PC-3 (cell line): Measurements from ENCODE around the gene KIAA1549. TPM values are rescaled to one million over a fixed set of nuclear protein-coding genes. Genes with fewer than 3 reads are reported as not detected.

Source experiments
- ATAC-seq: fragments of 200-7000 bp; cut with Tn5 transposase; 2 replicates; pipeline ENCODE4 v1.9.1; 2020; ENCODE audit warnings: mild to moderate bottlenecking, moderate library complexity
- BruUV-seq: library from RNA; stranded (reverse); fragments of 400-500 nt; replicated peaks from 2 replicates; lab custom pipeline; 2021; lab: Mats Ljungman, UMichigan
- CTCF ChIA-PET: fragments of 300-600 bp; sonication (Branson Sonifier 250); formaldehyde crosslinking; loops from one replicate; lab custom pipeline; 2022; ENCODE audit warnings: antibody characterized with exemption; lab: Charles Lee
- POLR2A ChIA-PET: fragments of 300-600 bp; sonication (Branson Sonifier 250); formaldehyde crosslinking; loops from one replicate; lab custom pipeline; 2022; ENCODE audit warnings: antibody characterized with exemption; ENCODE audit not compliant: unreplicated experiment; lab: Charles Lee
- DNase-seq: peaks from one replicate; pipeline ENCODE4 v3.0.0-alpha.2; 2015
- H2AFZ ChIP-seq: fragments of 300-600 bp; sonication (generic); 2 replicates; pipeline ENCODE4 v1.6.0; 2016; ENCODE audit warnings: antibody characterized with exemption, low read length
- H3F3A ChIP-seq: fragments of 300-600 bp; sonication (generic); one replicate; pipeline ENCODE4 v1.6.0; 2017; ENCODE audit warnings: antibody characterized with exemption, low read length, control low read depth, mild to moderate bottlenecking; ENCODE audit not compliant: unreplicated experiment
- H3K27ac ChIP-seq: fragments of 300-600 bp; sonication (generic); 2 replicates; pipeline ENCODE4 v1.5.1; 2016; ENCODE audit warnings: mild to moderate bottlenecking, low read length
- H3K27me3 ChIP-seq: fragments of 300-600 bp; sonication (generic); 2 replicates; pipeline ENCODE4 v1.6.1; 2016; ENCODE audit warnings: low read length, mixed read lengths
- H3K36me3 ChIP-seq: fragments of 300-600 bp; sonication (generic); 2 replicates; pipeline ENCODE4 v1.6.1; 2016; ENCODE audit warnings: low read depth, mixed run types, low read length, mixed read lengths
- H3K4me1 ChIP-seq: fragments of 300-600 bp; sonication (generic); 2 replicates; pipeline ENCODE4 v1.5.1; 2016; ENCODE audit warnings: low read length; ENCODE audit not compliant: insufficient read depth
- H3K4me2 ChIP-seq: fragments of 300-600 bp; sonication (generic); 2 replicates; pipeline ENCODE4 v1.6.0; 2016; ENCODE audit warnings: low read length
- H3K4me3 ChIP-seq: fragments of 300-600 bp; sonication (generic); 2 replicates; pipeline ENCODE4 v1.5.1; 2016; ENCODE audit warnings: mild to moderate bottlenecking, low read length, mixed read lengths
- H3K79me2 ChIP-seq: fragments of 300-600 bp; sonication (generic); 2 replicates; pipeline ENCODE4 v1.6.1; 2017; ENCODE audit warnings: low read length, mixed read lengths
- H3K9ac ChIP-seq: fragments of 300-600 bp; sonication (generic); 2 replicates; pipeline ENCODE4 v1.6.0; 2016; ENCODE audit warnings: mild to moderate bottlenecking, low read length
- H3K9me2 ChIP-seq: fragments of 300-600 bp; sonication (generic); replicated peaks from 2 replicates; pipeline ENCODE4 v1.6.1; 2016; ENCODE audit warnings: mixed run types, low read length, mixed read lengths
- H3K9me3 ChIP-seq: fragments of 300-600 bp; sonication (generic); 2 replicates; pipeline ENCODE4 v1.6.1; 2016; ENCODE audit warnings: low read length, mixed read lengths
- H4K20me1 ChIP-seq: fragments of 300-600 bp; sonication (generic); 2 replicates; pipeline ENCODE4 v1.6.1; 2016; ENCODE audit warnings: low read length, mixed read lengths
- EZH2 ChIP-seq: fragments of 300-600 bp; sonication (generic); IDR thresholded peaks from one replicate; pipeline ENCODE4 v1.6.1; 2017; ENCODE audit warnings: antibody characterized with exemption, mild to moderate bottlenecking, low read length; ENCODE audit not compliant: unreplicated experiment
- EZH2phosphoT487 ChIP-seq: fragments of 300-600 bp; sonication (generic); IDR thresholded peaks from 2 replicates; pipeline ENCODE4 v1.6.1; 2018; ENCODE audit warnings: mild to moderate bottlenecking, antibody characterized with exemption, low read length, borderline replicate concordance
- intact Hi-C: fragments of 100-400 bp; cut with micrococcal nuclease; formaldehyde crosslinking; loops from 2 replicates; pipeline ENCODE4 v1.9.0; 2023
- total RNA-seq: library from RNA; depleted of rRNA; stranded (reverse); fragments of >200 nt; gene quantifications from 2 replicates; pipeline ENCODE4 v1.2.3, GENCODE V29; 2014
- TF ChIP-seq, protein P1 (sequence below): fragments of 300-600 bp; sonication (generic); conservative IDR thresholded peaks from 2 replicates; pipeline ENCODE4 v1.5.1; 2017; ENCODE audit warnings: antibody characterized with exemption, low read depth, mild to moderate bottlenecking, low read length

KIAA1549 gene
- total RNA-seq, 1 experiment from 2014 or later = 8.2 TPM

GRCh38 chr7:138848056-138848980 is 132.9 kb downstream of the KIAA1549 start:
- no peak for DNase-seq
- no peak overlapping the region for H3K4me2 ChIP-seq
- no peaks in the 10 kb centered on the region for H3K27me3 ChIP-seq
- H3K9me3 ChIP-seq = no peaks in the 10 kb centered on the region
- H3K4me1 ChIP-seq = no peaks in the 10 kb centered on the region
- ChIA-PET POLR2A (no interaction called here), CTCF (no interaction called here)
- no peak overlapping the region for H3K27ac ChIP-seq
- H3K79me2 ChIP-seq = no peaks in the 10 kb centered on the region
- H3K9ac ChIP-seq = no peak overlapping the region
- H4K20me1 ChIP-seq = no peaks in the 10 kb centered on the region
- no peaks in the 10 kb centered on the region for H3K9me2 ChIP-seq
- no peak overlapping the region for H2AFZ ChIP-seq
- H3F3A ChIP-seq = no peaks in the 10 kb centered on the region
- no peak for TF ChIP-seq EZH2
- TF ChIP-seq, protein P1, sequence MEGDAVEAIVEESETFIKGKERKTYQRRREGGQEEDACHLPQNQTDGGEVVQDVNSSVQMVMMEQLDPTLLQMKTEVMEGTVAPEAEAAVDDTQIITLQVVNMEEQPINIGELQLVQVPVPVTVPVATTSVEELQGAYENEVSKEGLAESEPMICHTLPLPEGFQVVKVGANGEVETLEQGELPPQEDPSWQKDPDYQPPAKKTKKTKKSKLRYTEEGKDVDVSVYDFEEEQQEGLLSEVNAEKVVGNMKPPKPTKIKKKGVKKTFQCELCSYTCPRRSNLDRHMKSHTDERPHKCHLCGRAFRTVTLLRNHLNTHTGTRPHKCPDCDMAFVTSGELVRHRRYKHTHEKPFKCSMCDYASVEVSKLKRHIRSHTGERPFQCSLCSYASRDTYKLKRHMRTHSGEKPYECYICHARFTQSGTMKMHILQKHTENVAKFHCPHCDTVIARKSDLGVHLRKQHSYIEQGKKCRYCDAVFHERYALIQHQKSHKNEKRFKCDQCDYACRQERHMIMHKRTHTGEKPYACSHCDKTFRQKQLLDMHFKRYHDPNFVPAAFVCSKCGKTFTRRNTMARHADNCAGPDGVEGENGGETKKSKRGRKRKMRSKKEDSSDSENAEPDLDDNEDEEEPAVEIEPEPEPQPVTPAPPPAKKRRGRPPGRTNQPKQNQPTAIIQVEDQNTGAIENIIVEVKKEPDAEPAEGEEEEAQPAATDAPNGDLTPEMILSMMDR = no peak
- intact Hi-C loops = no loop called here
- H3K36me3 ChIP-seq = peaks cover 26% of the 10 kb centered on the region
- BruUV-seq = no TSS peak
- ATAC-seq = no peak
- H3K4me3 ChIP-seq = no peak overlapping the region

GRCh38 chr7:138845711-138846110 is 135.5 kb downstream of the KIAA1549 start:
- no peaks in the 10 kb centered on the region for H3K4me1 ChIP-seq
- no peaks in the 10 kb centered on the region for H3K27me3 ChIP-seq
- no peak for ATAC-seq
- H3K4me3 ChIP-seq = no peak overlapping the region
- POLR2A ChIA-PET = interaction anchor here (0.6 kb wide), 1 partner anchor 8 kb away, joined by 3 read pairs; no protein-coding TSS in a partner anchor
- no peaks in the 10 kb centered on the region for H3F3A ChIP-seq
- H3K27ac ChIP-seq = no peak overlapping the region
- H3K9me3 ChIP-seq = no peaks in the 10 kb centered on the region
- no peak overlapping the region for H3K4me2 ChIP-seq
- H3K9ac ChIP-seq = no peak overlapping the region
- H3K79me2 ChIP-seq = no peaks in the 10 kb centered on the region
- no TSS peak for BruUV-seq
- H2AFZ ChIP-seq = no peak overlapping the region
- no peak for DNase-seq
- CTCF ChIA-PET = no interaction called here
- no peaks in the 10 kb centered on the region for H4K20me1 ChIP-seq
- intact Hi-C loops = no loop called here
- TF ChIP-seq EZH2 = no peak
- no peaks in the 10 kb centered on the region for H3K9me2 ChIP-seq
- H3K36me3 ChIP-seq = peaks cover 15% of the 10 kb centered on the region

DNA sequence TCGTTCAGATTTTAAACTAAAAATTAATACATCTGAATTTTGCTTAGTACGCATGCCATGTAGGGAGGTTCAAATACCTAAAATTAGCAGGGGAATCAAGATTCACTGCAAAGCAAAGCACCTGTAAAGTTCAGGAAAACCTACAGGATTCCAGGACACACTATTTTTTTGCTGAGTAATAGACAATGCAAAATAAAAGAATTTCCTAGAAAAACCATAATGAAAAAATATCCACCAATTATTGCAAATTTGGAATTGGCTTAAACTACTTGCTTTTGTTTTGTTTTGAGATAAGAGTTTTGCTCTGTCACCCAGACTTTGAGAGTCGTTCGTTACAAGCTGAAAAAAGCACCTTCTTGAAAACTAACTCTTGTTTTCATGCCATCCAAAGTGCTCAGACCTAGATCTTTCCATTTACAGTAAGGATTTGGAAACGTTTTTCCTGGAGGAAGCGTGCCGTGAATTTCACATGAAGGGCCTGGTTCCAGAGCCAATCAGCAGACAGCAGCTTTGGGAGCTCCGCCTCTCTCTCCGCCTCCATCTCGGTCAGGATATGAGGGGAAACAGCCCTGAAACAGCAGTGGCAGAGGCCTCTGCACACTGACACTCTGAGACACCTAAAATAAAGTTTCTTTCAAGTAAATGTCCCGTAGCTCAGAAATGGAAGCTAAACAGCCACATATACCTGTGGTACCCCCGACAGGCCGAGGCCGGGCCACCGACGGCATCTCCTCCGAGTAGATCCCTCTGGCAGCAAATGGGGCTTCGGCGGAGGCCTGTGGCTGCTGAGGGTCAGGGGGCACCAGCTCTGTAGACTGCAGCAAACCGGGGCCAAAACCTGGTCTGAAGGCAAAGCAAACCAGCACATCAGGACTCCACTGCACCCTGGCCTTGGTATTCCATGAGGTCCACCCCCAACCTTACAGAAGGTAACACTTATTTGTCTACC is 137.3 kb downstream of the KIAA1549 start:
- Histone ChIP-seq H3K79me2 (no peaks in the 10 kb centered on the region), H3K4me2 (no peak overlapping the region), H4K20me1 (no peaks in the 10 kb centered on the region), H2AFZ (no peak overlapping the region), H3K4me1 (no peaks in the 10 kb centered on the region), H3K9ac (no peak overlapping the region), H3K9me2 (no peaks in the 10 kb centered on the region), H3K27ac (no peak overlapping the region), H3K27me3 (no peaks in the 10 kb centered on the region), H3K4me3 (no peak overlapping the region), H3F3A (no peaks in the 10 kb centered on the region), H3K9me3 (no peaks in the 10 kb centered on the region), H3K36me3 (peaks cover 8% of the 10 kb centered on the region; the same call in 1 of the 2 replicates)
- TF ChIP-seq EZH2phosphoT487 (no peak), EZH2 (no peak)
- TF ChIP-seq, protein P1 = no peak
- DNase-seq (no peak), ATAC-seq (no peak)
- ChIA-PET CTCF (no interaction called here), POLR2A (no interaction called here)
- no TSS peak for BruUV-seq
- intact Hi-C loops = no loop called here
